GM19023 (cell line): ENCODE measurements around the gene ATF6.
A peak's percentile ranks its signal among the peaks of the same experiment; 100 is the strongest.
"Not testable (repeated sequence)": the region's sequence is repeated elsewhere in the genome, so short reads cannot be mapped to it uniquely, and the experiment has no call there.

Experiments used
- ATAC-seq: cut with Tn5 transposase; IDR thresholded peaks from one replicate; pipeline ENCODE4 v1.9.1; 2021; ENCODE audit warnings: mild to moderate bottlenecking, moderate library complexity; ENCODE audit not compliant: unreplicated experiment

ATF6 gene

DNA sequence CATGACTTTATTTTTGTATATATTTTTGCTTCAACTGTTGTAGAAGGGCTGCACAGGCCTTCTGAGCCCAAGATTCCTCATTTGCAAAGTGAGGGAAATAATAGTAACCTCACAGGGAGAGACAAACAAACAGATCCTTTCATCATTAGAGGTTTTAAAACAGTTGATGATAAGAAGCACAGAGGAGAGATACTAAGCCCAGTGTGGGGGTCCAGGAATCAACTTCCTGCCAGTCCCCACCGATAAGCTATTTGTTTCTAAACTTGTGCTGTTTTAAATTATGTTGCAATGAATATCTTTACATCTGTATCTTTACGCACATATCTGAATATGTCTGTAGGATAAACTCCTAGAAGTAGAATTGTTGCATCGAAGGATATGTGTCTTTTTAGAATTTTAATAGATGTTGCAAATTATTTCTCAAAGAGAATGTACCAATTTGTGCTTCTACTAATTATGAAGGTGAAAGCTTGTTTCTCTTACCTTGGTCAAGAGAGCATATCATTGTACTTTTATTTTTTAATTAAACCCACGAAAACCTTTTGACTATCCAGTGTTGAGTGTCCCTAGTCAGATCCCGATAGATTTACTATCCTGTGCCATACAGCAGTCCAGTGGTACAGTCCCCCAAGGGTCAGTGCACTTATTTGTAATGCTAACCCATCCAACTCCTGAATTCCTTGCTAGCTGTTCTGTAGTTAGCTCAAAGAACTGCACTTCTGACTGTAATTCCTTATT, 34.0 kb upstream of the ATF6 start:
- no peak for ATAC-seq

DNA sequence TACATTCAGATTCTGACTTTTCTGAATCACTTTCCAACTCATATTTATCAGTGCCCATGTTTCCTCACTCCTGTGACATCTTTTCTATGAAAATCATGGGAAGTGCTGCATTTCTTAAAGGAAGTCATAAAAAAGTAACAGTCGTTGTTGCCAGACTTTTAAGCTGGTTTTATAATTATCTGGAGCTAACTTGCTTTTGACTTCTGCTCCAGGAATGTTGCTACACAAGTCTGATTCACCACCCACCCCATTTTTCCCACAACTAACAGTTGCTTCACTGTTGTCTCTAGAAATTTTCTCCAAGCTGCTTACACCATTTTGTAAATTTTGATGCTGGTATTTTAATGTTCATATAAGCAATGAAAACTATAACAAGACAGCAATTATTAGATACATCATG, 32.6 kb upstream of the ATF6 start:
- ATAC-seq, result no peak

DNA sequence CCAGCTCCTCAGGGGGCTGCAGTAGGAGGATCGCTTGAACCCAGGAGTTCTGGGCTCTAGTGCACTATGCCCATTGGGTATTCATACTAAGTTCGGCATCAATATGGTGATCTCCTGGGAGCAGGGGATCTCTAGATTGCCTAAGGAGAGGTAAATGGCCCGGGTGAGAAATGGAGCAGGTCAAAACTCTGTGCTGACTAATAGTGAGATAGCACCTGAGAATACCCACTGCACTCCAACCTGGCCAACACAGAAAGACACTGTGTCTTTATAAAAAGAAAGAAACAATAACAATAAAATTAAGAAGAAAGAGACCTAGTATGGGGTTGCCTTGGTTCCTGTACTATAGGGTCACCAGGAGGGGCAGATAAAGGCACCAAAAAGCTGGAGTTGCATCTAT, 30.3 kb upstream of the ATF6 start:
- ATAC-seq, result no peak

DNA sequence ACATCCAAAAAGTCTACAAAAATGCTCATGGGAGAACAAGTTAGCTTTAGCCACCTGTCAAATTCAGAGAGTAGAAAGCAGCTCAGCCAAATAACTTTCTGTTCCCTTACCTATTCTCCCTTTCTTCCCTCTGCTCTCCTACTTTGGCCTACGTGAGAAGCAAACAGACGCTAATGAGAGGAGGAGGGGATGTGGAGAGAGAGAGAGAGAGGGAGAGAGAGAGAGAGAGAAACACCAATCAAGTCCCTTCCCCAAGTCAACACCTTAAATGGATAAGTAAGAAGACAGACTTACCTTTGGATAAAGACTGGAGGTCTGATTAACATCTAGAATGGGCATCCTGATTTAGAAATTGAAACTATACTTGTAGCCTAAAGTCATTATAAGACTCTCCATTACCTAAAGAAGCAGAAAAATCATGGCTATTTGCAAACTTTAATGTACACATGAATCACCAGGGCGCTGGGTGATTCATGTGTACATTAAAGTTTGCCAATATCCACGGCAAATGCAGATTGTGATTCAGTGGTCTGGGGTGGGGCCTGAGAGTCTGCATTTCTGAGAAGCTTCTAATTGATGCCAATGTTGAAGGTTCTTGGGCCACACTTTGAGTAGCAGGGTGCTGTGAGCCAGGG, 29.7 kb upstream of the ATF6 start:
- no peak for ATAC-seq

DNA sequence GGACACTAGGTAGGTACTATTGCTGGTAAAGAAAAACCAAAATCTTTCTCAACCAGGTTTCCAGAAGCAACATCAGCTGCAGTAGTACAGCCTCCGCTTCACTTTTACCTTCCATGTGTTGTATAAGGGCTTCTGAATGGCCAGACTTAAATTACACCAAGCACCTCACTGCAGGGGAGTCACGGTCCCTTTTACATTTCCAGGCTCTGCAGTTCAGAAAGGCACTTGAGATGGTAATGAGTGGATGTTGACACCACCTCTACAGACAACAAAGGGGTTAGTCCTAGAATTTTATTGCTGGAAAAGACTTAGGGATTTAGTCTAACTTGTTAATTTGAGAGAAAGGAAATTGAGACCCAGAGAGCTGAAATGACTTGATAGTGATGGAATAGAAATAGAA, 28.5 kb upstream of the ATF6 start:
- ATAC-seq, result no peak

DNA sequence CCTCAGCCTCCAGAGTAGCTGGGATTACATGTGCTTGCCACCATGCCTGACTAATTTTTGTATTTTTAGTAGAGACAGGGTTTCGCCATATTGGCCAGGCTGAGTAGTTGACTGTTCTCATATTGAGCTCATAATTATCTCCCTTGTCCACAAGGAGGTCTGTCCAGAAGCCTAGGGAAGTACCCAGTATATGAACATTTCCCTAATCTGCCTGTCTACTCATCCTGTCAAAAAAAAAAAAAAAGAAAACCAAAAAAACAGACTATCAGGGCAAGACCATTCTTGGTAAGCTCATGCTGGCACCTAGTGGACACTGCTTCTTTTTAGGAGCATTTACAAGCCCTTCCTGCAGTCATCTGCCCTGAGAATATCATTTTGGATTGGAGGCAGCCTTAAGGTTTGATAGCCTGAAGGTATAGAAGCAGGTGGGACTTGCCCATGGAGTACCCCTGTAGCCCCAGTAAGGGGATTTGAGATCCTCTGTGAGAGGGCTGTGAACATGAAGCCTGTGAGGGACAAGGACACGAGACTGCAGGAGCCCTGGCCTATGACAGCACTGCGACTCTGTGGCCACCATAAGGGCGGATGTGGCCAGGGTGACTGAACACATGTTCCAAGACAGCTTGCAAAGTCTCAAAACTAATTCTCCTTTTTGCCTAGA, 27.4 kb upstream of the ATF6 start:
- ATAC-seq, result peak; percentile 76

DNA sequence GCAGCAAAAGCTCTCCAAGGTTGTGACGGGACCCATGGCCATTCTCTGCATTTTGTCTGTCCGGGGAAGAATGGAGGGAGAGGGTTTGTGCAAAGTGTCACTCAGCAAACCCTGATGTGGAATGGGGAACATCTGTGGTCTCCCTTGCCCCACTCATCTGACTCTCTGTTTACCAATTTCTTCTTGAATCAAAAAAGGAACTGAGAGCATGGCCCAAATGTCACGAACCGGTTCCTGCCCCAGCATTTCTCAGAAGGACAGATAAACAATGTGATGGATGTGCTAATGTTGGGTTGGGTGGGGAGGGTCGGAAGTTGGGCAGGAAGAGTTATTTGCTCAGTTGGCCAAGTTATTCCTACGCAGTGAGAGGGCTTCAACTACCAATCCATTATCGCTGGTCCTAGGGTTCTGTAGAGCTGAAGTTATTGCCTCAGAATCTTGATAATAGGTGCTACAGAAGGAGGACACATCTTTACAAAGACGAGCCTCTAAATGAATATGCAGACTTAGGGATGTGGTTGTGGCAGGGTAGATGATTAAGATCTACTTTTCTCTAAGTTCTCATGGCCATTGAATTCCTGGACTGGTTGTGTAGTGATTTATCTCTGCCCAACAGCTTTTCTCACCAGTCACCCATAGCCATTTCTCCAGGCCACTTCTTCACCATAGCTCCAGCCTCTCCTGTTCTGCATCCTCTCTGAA, 26.1 kb upstream of the ATF6 start:
- no peak for ATAC-seq

DNA sequence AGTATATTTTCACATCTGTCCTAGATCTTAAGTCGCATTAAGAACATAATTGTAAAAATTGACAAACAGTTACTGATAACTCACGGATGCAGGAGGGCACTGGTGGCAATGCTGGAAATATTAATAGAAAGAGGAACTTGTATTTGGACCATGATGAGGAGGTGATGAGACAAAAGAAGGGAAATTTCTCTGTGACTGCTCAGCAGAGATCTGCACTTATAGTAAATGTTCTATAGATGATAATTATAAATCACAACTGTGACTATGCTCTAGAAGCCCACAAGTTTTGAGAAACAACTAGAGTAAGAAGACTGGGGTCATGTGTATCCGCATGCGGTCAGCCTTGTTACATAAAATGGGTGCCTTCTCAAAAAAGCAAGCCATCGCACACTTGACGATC, 25.2 kb upstream of the ATF6 start:
- no peak for ATAC-seq

DNA sequence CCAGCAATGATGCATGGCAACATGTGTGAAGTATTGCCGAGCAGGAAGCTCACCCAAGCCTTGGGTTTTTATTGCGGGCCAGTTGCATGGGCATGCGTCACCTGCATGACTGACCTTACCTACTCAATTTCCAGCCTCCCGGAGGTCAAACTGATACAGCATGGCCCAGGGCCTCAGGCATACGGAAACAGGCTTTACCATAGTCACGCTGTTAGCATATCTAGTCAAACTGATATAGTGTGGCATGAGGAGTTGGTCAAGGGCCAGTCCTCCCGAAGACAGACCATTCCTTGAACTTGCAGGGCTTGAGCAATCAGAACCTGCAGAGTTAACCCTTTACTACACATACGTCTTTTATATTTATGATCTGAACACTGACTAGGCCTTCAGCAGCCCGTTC, 22.9 kb upstream of the ATF6 start:
- ATAC-seq, result no peak

DNA sequence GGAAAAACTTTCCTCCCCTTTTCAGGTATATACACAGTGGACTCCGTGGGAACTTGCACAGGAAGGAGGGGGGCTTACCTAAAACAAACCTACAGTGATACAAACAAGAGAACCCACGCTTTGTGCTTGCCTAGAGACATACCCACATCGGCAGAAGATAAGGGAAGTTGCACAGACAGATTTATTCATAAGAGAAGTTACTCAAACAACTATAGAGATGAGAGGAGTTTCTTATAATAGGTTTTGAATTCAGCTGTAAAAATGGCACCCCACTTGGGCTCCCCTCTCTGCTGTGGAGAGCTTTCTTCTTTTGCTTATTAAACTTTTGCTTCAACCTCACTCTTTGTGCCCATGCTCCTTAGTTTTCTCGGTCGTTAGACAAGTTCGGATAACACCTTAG, 18.3 kb upstream of the ATF6 start:
- no peak for ATAC-seq

DNA sequence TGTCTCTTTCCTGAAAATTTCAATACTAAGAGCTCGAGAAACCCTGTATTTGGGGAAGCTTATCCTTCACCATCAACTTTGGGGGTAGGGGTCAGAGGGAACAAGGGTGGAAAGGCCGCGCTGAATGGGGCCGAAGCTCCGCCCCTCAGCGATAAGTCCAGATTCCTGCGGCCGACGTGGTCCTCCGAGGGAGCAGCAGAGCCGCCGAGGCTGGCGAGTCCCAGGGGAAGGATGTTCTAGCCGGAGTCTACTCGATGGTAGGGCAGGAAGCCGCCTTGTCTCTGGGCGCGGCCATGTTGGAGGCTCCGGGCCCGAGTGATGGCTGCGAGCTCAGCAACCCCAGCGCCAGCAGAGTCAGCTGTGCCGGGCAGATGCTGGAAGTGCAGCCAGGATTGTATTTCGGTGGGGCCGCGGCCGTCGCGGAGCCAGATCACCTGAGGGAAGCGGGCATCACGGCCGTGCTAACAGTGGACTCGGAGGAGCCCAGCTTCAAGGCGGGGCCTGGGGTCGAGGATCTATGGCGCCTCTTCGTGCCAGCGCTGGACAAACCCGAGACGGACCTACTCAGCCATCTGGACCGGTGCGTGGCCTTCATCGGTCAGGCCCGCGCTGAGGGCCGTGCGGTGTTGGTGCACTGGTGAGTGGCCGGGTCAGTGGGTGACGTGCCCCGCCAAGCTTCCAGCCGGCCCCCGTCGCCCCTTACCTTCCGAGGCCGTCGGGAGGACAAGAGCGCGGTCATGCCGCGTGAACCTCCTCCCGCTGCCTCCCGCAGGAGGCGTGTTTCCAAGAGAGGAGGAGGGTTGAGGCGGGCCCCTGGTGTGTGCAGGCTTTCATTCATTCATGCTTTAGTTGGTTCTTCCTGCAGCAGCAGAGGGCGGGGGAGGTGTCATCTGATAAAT, 16.4 kb upstream of the ATF6 start, which contains the start of gene DUSP12:
DUSP12 (plus strand) TSS at position 278 of the 899 bp plus-strand sequence; CDS start at position 294, 16 bp downstream.
- ATAC-seq, result peak; percentile 97

DNA sequence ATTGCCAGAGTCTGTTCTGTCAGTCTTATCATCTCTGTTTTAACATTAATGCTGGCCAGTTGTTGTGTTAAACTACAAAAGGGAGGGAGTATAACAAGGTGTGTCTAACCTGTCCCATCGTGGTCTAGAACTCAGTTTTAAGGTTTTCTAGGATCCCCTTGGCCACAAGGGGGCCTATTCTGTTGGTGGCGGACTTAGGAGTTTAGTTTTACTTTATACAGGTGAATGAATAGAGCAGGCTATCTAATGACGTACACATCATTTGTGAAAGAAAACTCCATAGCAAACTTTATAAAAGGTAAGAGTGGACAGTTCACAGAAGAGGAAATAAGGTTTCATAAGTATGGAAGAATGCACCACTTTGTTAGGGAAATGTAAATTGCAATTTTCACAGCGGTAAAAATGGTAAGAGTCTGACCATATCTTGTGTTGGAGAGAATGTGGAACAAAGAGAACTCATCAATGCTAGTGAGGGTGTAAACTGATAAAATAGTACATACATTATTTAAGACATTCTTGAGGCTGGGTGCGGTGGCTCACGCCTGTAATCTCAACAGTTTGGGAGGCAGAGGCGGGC, 2.5 kb upstream of the ATF6 start:
- ATAC-seq, result no peak

DNA sequence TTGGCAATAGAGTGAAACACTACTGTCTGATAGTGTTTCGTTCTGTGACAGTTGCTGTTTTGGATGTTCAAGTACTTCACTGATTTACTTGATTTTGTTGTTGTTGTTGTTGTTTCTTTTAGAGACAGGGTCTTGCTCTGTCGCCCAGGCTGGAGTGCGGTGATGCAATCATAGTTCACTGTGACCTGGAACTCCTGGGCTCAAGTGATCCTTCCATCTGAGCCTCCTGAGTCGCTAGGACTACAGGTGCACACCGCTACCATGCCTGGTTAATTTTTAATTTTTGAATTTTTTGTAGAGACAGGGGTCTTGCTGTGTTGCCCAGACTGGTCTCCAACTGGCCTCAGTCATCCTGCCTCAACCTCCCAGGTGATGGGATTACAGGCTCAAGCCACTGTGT, 2.3 kb downstream of the ATF6 start:
- no peak for ATAC-seq

DNA sequence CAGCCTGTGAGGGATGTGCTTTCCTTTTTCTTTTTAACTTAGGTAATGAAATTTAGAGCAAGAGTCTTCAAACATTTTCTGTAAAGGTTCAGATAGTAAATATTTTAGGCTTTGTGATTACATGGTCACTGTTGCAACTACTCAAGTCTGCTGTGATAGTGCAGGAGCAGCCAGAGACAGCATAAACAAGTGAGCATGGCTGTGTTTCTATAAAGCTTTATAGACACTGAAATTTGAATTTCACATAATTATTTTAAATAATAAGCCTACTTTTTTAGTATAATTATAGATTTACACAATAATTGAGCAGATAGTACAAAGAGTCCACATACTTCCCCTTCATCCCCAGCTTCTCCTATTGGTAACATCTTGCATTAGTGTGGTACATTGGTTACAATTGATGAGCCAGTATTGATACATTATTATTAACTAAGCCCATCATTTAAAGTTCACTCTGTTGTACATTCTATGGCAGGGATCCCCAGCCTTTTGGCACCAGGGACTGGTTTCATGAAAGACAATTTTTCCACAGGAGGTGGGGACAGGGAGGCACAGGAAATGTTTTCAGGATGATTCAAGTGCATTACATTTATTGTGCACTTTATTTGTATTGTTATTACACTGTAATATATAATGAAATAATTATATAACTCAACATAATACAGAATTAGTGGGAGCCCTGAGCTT, 3.0 kb downstream of the ATF6 start:
- no peak for ATAC-seq

DNA sequence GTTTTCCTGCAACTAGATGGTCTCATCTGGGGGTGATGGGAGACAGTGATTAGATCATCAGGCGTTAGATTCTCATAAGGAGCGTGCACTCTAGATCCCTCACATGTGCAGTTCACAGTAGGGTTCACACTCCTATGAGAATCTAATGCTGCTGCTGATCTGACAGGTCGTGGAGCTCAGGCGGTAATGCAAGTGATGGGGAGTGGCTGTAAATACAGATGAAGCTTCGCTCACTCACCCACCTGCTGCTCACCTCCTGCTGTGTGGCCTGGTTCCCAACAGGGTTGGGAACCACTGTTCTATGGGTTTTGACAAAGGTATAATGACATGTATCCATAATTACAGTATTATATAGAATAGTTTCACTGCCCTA, 3.5 kb downstream of the ATF6 start:
- not testable (repeated sequence) for ATAC-seq

DNA sequence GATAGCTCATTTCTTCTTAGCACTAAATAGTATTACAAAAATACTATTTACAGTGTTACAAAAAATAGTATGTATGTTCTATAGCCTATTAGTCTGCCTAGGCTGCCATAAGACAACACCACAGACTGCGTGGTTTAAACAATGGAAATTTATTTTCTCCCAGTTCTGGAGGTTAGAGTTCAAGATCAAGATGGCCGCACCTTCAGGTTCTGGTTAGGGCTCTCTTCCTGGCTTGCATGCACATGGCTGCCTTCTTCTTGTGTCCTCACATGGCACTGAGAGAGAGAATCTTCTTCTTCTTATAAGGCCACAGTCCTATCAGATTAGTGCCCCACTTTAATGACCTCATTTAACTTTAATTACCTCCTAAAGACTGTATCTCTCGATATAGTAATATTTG, 4.1 kb downstream of the ATF6 start:
- no peak for ATAC-seq

DNA sequence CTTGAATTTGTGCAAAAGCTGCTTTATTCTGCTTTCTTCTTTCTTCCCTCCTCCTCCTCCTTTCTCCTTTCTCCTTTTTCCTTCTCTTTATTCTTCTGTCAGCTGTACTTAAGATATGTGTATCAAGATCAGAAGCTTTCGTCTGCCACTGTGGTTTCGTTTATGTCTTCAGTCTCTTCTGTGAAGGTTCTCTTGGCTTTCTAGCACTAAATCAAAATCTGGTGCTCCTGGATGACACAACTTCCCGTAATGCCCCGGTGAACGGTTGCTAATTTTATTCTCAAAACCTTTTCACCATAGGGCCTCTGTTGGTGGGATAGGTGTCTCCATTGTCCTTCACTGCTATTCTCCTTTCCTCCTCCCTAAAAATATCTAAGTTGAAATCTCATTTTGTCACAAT, 5.0 kb downstream of the ATF6 start:
- no peak for ATAC-seq

DNA sequence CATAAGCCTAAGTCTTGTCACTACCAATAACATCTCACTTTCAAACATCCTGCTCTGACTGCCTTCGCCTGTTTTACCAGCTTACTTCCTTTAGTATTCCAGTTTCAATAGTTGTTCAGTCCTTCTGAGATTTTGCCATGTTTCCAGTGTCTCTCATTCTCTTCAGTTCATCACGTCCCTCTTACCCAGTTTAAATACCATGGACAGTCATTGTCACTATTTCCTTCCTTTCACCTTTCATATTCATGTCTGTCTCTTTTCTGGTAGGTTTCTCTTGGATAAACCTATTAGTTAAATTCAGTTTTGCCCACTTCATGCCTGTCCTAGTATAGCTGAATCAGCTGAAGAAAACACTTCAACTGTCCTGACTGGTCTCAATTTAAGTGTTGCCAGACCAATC, 5.9 kb downstream of the ATF6 start:
- no peak for ATAC-seq

DNA sequence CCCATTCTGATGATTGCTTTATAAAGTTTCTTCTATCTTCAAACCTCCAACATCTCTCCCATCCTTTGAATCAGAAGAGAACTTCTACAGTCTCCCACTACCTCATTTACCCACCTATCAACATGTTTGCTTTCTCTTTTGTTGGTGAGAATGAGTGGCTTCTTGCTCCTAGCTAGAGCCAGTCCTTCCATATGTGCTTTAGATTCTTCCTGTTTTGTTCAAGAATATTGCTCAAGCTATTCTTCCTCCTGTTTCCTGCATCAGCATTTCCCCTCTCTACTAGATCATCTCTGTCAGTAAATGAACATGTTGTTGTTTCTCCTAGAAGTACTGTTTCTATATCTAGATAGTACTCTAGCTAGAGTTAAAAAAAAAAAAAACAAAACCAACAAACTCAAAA, 6.3 kb downstream of the ATF6 start:
- ATAC-seq, result no peak

DNA sequence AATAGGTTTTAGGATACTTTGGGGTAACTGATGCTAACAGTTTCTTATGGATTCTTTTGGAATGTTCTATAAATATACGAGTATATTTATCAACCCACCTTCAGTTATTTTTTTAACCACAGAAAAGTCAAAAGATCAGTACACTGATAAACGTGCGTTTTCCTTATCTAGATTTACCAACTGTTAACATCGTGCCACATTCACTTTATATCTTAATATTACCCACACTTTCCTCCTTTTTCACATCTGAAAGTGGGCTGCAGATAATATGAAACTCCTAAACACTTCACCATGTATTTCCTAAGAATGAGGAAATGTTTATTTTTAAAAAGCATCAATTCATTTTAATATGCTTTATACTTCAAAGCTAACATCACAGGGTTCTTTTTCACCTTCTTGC, 7.7 kb downstream of the ATF6 start:
- no peak for ATAC-seq
